Type B pancreatic cell (in vitro differentiated cells): ENCODE data around the gene PPP2R1B. TPM values are rescaled to one million over a fixed set of nuclear protein-coding genes. Genes with fewer than 3 reads are reported as not detected.

Experiments
- DNase-seq: peaks from one replicate; pipeline ENCODE4 v3.0.0; 2021; ENCODE audit warnings: mixed read lengths; ENCODE audit not compliant: unreplicated experiment; ENCODE audit errors: extremely low spot score
- H3K27ac Mint-ChIP-seq: 2 replicates; pipeline ENCODE4 v1.8.0; 2021; ENCODE audit warnings: mild to moderate bottlenecking, mixed read lengths
- H3K27me3 Mint-ChIP-seq: 2 replicates; pipeline ENCODE4 v1.8.0; 2021; ENCODE audit warnings: mixed read lengths
- H3K36me3 Mint-ChIP-seq: 2 replicates; pipeline ENCODE4 v1.8.0; 2021; ENCODE audit warnings: mixed read lengths
- H3K4me1 Mint-ChIP-seq: one replicate; pipeline ENCODE4 v1.8.0; 2021; ENCODE audit warnings: mixed read lengths; ENCODE audit not compliant: unreplicated experiment
- H3K4me3 Mint-ChIP-seq: 2 replicates; pipeline ENCODE4 v1.8.0; 2021; ENCODE audit warnings: mild to moderate bottlenecking, mixed read lengths
- H3K9me3 Mint-ChIP-seq: 2 replicates; pipeline ENCODE4 v1.8.0; 2021; ENCODE audit warnings: mixed read lengths
- CTCF ChIP-seq: fragments of 200-600 bp; sonication (generic); conservative IDR thresholded peaks from 2 replicates; pipeline ENCODE4 v1.5.0; 2021; ENCODE audit warnings: antibody characterized with exemption, mild to moderate bottlenecking
- total RNA-seq: library from RNA; stranded (reverse); gene quantifications from 2 replicates; pipeline ENCODE4 v1.2.1, GENCODE V29; 2021; ENCODE audit warnings: low replicate concordance

PPP2R1B gene
- total RNA-seq, 1 donor from 2014 or later = 52.3 TPM

DNA sequence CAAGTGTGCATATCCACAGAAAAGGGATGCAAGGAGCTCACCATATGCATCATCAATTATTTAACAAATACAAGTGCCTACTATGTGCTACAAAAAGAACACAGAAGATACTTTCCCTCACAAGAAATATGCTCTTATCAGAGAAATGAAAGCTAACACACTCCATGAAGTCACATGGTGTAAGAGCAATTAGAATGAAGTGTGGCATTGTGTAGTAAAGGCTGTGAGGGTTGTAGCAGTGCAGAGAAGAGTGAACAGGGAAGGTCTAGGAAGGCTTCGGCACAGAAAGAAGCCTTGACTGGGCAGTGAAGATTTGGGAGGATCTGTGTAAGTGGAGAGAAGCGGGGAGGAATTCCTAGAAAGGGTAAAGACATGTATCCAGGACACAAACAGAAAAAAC, 22.5 kb downstream of the PPP2R1B start:
- no peak for TF ChIP-seq CTCF
- Mint-ChIP-seq H3K27me3 (no peaks in the 10 kb centered on the region), H3K4me1 (no peaks in the 10 kb centered on the region), H3K4me3 (no peak overlapping the region), H3K9me3 (no peaks in the 10 kb centered on the region), H3K36me3 (peaks cover 59% of the 10 kb centered on the region), H3K27ac (no peak overlapping the region)
- DNase-seq = no peak

GRCh38 chr11:111741751-111742150, 24.4 kb downstream of the PPP2R1B start:
- no peak overlapping the region for H3K4me3 Mint-ChIP-seq
- H3K9me3 Mint-ChIP-seq = no peaks in the 10 kb centered on the region
- no peak for DNase-seq
- H3K27me3 Mint-ChIP-seq = no peaks in the 10 kb centered on the region
- peaks cover 42% of the 10 kb centered on the region for H3K36me3 Mint-ChIP-seq
- H3K4me1 Mint-ChIP-seq = peaks cover 12% of the 10 kb centered on the region
- H3K27ac Mint-ChIP-seq = no peak overlapping the region
- no peak for TF ChIP-seq CTCF

- Mint-ChIP-seq H3K36me3 (peaks cover 23% of the 10 kb centered on the region), H3K27me3 (no peaks in the 10 kb centered on the region), H3K4me3 (no peak overlapping the region), H3K27ac (no peak overlapping the region), H3K9me3 (no peaks in the 10 kb centered on the region), H3K4me1 (peaks cover 33% of the 10 kb centered on the region)
- no peak for TF ChIP-seq CTCF
- no peak for DNase-seq
Measured at GRCh38 chr11:111739299-111739698, 26.9 kb downstream of the PPP2R1B start.

- Mint-ChIP-seq H3K9me3 (no peaks in the 10 kb centered on the region), H3K27me3 (no peaks in the 10 kb centered on the region), H3K27ac (peak overlapping the region; percentile 63), H3K36me3 (peaks cover 15% of the 10 kb centered on the region), H3K4me3 (no peak overlapping the region), H3K4me1 (peaks cover 33% of the 10 kb centered on the region)
- no peak for TF ChIP-seq CTCF
- DNase-seq = no peak
Measured at GRCh38 chr11:111737444-111738210, 28.6 kb downstream of the PPP2R1B start.

- no peaks in the 10 kb centered on the region for H3K9me3 Mint-ChIP-seq
- no peak overlapping the region for H3K4me3 Mint-ChIP-seq
- TF ChIP-seq CTCF = no peak
- H3K27ac Mint-ChIP-seq = peak overlapping the region; percentile 89
- peaks cover 13% of the 10 kb centered on the region for H3K36me3 Mint-ChIP-seq
- no peak for DNase-seq
- H3K27me3 Mint-ChIP-seq = no peaks in the 10 kb centered on the region
- peaks cover 34% of the 10 kb centered on the region for H3K4me1 Mint-ChIP-seq
Measured at GRCh38 chr11:111736621-111737443, 29.4 kb downstream of the PPP2R1B start.
